Erythroblast (primary cell): ENCODE measurements around the gene ERBB4.

Experiments used
- DNase-seq, 2 experiments: peaks; one replicate each; lab custom pipeline; 2025; lab: John Stamatoyannopoulos, UW
- GATA1 ChIP-seq: IDR thresholded peaks from 2 replicates; pipeline ENCODE4 v1.6.1; 2011; ENCODE audit warnings: low read depth, mild to moderate bottlenecking, control low read depth, low read length, moderate library complexity
- POLR2A ChIP-seq: IDR thresholded peaks from 2 replicates; pipeline ENCODE4 v1.6.1; 2011; ENCODE audit warnings: mild to moderate bottlenecking, low read length

The ERBB4 gene

DNA sequence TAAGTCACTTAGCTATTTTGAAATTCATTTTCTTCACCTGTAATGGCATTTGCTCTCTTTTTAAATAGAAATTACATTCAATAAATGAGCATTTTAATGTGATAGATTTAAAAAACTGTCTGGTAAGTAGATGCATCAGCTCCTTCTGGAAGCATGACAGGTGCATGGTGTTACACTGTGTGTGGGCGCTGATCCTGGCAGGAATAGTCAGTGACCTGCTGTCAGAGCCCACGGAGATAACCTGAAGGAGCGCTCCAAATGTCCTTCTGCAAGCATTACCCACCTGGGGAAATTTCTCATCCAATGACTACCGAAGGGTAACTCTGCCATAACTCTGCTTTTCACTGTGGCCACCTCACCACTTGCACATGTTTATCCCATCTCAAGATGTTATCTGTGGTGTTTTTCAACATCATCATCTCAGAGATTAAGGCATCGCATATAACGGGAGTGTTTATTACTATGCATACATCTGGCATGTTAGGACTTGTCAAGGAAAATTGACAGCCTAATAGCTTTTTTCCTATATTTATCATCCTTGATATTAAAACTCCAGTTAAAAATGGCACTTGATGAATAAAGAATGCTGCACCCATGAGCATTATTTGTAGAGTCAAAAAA is 637.3 kb downstream of the ERBB4 start:
- TF ChIP-seq POLR2A (no peak), GATA1 (no peak)
- DNase-seq, result no peak

GRCh38 chr2:211900518-211900917 is 638.1 kb downstream of the ERBB4 start:
- DNase-seq, result no peak
- TF ChIP-seq POLR2A, result no peak
- no peak for TF ChIP-seq GATA1

GRCh38 chr2:211900000-211900399 is 638.6 kb downstream of the ERBB4 start:
- TF ChIP-seq POLR2A (no peak), GATA1 (no peak)
- no peak for DNase-seq

DNA sequence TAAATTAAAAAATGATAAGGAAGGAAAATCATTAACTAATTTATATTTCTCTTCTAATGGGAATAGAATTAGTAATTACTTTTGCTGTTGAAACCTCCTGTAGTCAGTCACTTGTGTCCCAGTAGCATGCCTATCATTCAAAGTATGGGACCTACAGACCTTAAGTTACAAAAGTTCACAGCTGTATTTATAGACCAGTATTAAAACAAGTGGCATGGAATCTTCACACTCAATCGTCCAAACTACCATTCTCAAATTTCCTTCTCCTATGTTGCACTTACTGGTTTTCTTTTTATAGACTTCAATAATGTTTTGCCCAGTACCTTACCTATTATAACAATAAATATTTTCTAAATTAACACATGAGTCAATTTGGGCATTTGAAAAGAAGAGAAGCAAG is 639.9 kb downstream of the ERBB4 start:
- DNase-seq, result no peak
- TF ChIP-seq POLR2A, result no peak
- no peak for TF ChIP-seq GATA1

DNA sequence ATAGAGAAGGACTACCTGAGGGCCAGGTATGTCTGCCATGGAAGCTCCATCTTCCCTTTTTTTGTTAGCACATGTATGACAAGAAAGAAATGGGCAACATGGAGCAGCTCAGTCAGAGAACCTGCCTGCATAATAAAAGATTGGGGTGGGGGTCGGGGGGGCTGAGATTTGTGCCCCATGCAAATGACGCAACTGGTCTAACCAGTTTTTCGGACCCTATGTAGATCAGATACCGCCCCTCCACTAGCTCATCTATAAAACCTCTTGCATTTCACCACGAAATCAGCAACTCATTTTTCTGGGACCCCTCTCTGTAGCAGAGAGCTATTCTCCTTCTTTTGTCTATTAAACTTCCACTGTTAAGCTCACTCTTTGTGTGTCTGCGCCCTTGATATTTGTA is 657.2 kb downstream of the ERBB4 start:
- no peak for TF ChIP-seq GATA1
- TF ChIP-seq POLR2A, result no peak

GRCh38 chr2:211879323-211879722 is 659.3 kb downstream of the ERBB4 start:
- no peak for TF ChIP-seq GATA1
- no peak for TF ChIP-seq POLR2A
- DNase-seq, result no peak

More for the DNA sequence above, 657.2 kb downstream of the ERBB4 start:
- no peak for DNase-seq

- DNase-seq, result no peak
- TF ChIP-seq POLR2A (no peak), GATA1 (no peak)
Measured at GRCh38 chr2:211877061-211877460, 661.5 kb downstream of the ERBB4 start.

- DNase-seq, result no peak
- TF ChIP-seq GATA1, result no peak
- no peak for TF ChIP-seq POLR2A
Measured at GRCh38 chr2:211875488-211875887, 663.1 kb downstream of the ERBB4 start.

DNA sequence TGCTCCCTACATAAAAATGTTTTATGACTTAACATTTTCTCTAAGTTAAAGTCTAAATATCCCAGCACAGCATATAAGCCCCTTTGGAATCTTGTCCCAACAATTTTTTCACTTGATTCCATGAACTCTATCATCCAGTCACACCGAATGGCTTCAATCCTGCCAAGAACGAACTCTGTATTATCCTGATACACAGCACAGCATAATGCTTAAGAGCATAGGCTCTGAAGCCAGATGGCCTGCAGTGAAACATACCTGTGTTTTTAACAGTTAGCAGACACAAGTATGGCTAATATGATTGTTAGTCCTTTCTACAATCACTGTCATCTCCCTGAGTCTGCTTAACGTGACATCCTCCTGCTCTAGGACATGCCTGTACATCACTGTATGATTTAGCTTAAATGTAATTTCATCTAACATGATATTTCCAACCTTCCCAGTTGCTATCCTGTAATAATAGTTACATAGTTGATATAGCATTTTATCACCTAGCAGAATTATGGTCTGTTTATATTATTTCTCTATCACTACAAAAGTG is 669.5 kb downstream of the ERBB4 start:
- TF ChIP-seq POLR2A (no peak), GATA1 (no peak)
- DNase-seq, result no peak

GRCh38 chr2:211867845-211868451 is 670.7 kb downstream of the ERBB4 start:
- TF ChIP-seq GATA1, result no peak
- peak in 1 of 2 experiments; percentile 3 for DNase-seq

DNA sequence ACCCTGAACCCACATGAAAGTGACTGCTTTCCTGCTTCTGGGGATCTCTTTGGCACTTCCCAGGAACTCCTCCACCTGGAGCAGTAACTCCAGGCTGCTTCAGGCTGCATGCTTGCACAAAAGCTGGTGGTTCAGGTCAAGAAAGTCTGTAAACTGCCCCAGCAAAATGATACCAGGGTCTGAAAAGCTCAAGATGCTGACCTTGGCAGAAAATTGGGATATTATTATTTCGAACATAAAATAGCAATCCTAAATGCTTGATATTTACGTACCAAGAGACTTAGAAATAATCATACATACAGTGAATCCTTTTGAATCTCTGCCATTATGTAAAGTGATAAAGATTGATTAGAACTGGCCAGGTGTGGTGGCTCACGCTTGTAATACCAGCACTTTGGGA is 674.3 kb downstream of the ERBB4 start:
- TF ChIP-seq GATA1 (no peak), POLR2A (no peak)
- no peak for DNase-seq

GRCh38 chr2:211860224-211860623 is 678.4 kb downstream of the ERBB4 start:
- DNase-seq, result no peak
- TF ChIP-seq GATA1 (no peak), POLR2A (no peak)

GRCh38 chr2:211854832-211855231 is 683.8 kb downstream of the ERBB4 start:
- DNase-seq, result no peak
- TF ChIP-seq POLR2A (no peak), GATA1 (no peak)

DNA sequence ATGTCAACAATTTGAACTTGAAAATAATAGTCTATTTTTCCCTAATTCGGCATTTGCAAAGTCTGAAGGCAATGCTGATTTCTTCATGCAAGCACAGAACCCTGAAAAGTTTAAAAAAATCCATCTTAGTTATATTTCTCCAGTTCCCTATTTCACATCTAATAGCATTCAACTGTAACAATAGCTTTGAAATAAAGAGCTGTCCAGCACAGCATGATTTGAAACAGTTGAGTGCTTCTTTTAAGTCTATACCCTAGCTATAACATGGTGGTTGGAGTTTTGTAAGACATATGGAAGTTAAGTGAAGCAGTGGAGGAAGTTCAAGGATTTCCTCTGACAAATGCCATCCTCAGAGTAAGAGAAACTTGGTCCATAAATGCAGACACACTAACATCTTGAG is 691.9 kb downstream of the ERBB4 start:
- DNase-seq, result no peak
- TF ChIP-seq POLR2A, result no peak
- no peak for TF ChIP-seq GATA1

DNA sequence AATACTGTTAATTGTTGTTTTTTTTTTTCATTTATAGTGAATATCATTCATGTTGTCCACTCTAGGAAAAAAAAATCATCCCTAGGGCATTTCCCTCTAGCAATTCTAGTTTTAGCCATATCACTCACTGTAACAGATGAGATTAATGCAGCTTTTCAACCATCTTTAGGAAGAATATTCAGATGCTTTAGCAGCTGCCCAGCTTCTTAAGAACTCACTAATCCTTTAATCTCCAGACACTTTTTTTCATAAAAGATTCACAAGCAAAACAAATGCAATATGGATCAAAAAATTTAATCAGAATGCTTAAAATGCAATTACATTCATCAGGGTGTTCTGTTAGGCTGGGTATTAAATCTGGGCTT is 692.6 kb downstream of the ERBB4 start:
- no peak for TF ChIP-seq GATA1
- no peak for TF ChIP-seq POLR2A
- no peak for DNase-seq
